ENCODE measurements around the gene FAM53A.

GRCh38 chr4:1670279-1670678, 13.8 kb downstream of the FAM53A start:
- TF ChIP-seq CTCF (conservative IDR thresholded peaks at IDR 0.05; ENCODE audit: low read length) (no peak), EZH2phosphoT487 (IDR thresholded peaks at IDR 0.05; ENCODE audit: borderline replicate concordance, low read depth, low read length) (no peak)
